ENCODE measurements around the gene ABCB11. TPM values are rescaled to one million over a fixed set of nuclear protein-coding genes. Genes with fewer than 3 reads are reported as not detected.

ABCB11 gene
- total and polyA plus RNA-seq, 9 of the 15 experiments (the other 6 are each of a cell fraction or from before 2014, with no cell fraction given): 0.04 to 0.51 (median 0.10) TPM; not detected in 1

DNA sequence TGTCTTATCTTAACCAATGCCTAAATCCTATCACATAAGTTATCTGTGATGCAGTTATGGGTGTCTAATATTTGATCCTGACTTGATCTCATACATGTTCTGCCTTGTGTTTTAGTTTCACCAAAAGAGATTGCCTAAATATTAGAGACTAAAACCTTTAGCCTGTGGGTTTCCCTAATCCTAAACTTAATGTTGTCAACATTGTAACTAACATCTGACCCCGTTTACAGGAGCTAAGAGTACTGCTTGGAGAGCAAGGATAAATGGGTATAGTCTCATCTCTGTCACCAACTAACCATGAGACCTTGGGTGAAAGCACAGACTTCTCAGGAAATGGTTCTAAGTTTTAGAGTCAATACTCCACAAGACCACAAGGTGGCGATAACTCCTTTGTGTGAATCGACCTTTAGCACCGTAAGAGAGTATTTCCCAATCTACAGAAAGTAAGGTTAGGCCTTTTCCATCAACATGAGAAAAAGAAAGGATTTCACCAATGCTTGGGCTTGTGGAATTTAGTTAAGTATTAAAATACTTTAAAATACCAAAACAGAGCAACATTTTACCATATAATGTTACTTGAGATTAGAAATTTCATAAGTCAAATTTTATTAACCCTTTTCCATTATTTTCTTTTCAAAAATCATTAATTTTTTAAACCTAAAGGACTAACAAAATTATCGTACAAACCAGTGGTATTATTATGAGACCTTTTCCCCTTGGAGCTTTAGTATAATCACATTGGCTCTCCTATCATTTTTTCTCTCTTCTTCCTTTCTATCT lies 69.5 kb downstream of the ABCB11 start:
- Histone ChIP-seq H3K4me3 (no peak overlapping the region), H3K9ac (ENCODE audit: insufficient read depth in 1 of 2, low read depth in 2 of 2, low read length in 2 of 2) (no peak overlapping the region), H3K27me3 (ENCODE audit: control insufficient read depth in 2 of 2, insufficient read depth in 2 of 2, low read length in 2 of 2) (no peaks in the 10 kb centered on the region), H3K9me1 (ENCODE audit: control insufficient read depth, insufficient read depth, low read length) (no peaks in the 10 kb centered on the region), H3K36me3 (ENCODE audit: control insufficient read depth, insufficient read depth, low read length) (no peaks in the 10 kb centered on the region), H3K9me3 (replicated peaks; ENCODE audit: control insufficient read depth, insufficient read depth, low read depth, low read length) (no peaks in the 10 kb centered on the region), H3K4me2 (ENCODE audit: insufficient read depth, low read length) (no peak overlapping the region), H4K20me1 (replicated peaks; ENCODE audit: control insufficient read depth, insufficient read depth, low read length) (no peaks in the 10 kb centered on the region), H3K4me1 (replicated peaks in 1 of 2; ENCODE audit: control insufficient read depth in 2 of 2, insufficient read depth in 2 of 2, low read length in 2 of 2) (no peaks in the 10 kb centered on the region; a peak in 1 of 5 replicates), H3K27ac (ENCODE audit: extremely low read depth, low read depth, low read length) (no peak overlapping the region), H2AFZ (ENCODE audit: low read depth, low read length) (peak overlapping the region; percentile 61), H3K79me2 (ENCODE audit: control insufficient read depth, insufficient read depth, low read length) (no peaks in the 10 kb centered on the region)
- WGBS (ENCODE audit: insufficient coverage, low coverage, missing lambda C conversion rate): 2% methylated on average over 5 of the region's 5 CpGs
- DNase-seq (ENCODE audit: extremely low read depth in 1 of 4, low spot score in 3 of 4) (peak; percentile 65 to 89 (median 72)), ATAC-seq (peak; percentile 96), FAIRE-seq (peak; percentile 93)
- intact Hi-C loops (cut with micrococcal nuclease) (loop anchor here (1.0 to 5.0 kb wide), 5 partner anchors 71 to 261 kb away; partner anchors contain the start of gene ABCB11), in situ Hi-C loops (cut with MboI) (loop anchor here (25.0 kb wide), 1 partner anchor 451 kb away; no protein-coding TSS in a partner anchor)
- ChIA-PET POLR2A (no interaction called here), CTCF (ENCODE audit: low intra/inter-chr PET ratio) (interaction anchor here (0.7 to 2.0 kb wide), 5 partner anchors 170 to 261 kb away, joined by 3 to 17 read pairs (median 4); no protein-coding TSS in a partner anchor)
- BruUV-seq (replicated peaks): no TSS peak
- peak; percentile 84 for TF ChIP-seq CC2D1A (IDR thresholded peaks at IDR 0.05)
- TF ChIP-seq, protein P1, sequence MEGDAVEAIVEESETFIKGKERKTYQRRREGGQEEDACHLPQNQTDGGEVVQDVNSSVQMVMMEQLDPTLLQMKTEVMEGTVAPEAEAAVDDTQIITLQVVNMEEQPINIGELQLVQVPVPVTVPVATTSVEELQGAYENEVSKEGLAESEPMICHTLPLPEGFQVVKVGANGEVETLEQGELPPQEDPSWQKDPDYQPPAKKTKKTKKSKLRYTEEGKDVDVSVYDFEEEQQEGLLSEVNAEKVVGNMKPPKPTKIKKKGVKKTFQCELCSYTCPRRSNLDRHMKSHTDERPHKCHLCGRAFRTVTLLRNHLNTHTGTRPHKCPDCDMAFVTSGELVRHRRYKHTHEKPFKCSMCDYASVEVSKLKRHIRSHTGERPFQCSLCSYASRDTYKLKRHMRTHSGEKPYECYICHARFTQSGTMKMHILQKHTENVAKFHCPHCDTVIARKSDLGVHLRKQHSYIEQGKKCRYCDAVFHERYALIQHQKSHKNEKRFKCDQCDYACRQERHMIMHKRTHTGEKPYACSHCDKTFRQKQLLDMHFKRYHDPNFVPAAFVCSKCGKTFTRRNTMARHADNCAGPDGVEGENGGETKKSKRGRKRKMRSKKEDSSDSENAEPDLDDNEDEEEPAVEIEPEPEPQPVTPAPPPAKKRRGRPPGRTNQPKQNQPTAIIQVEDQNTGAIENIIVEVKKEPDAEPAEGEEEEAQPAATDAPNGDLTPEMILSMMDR (IDR thresholded peaks at IDR 0.05 in 2 of 3, conservative IDR thresholded peaks at IDR 0.05 in 1 of 3; ENCODE audit: insufficient read depth in 2 of 3, low read depth in 1 of 3, low read length in 3 of 3): peak; percentile 84 to 95 (median 87)
- peak in 1 of 2 experiments; percentile 45; a peak in 2 of 4 replicates for TF ChIP-seq FOXA3 (CRISPR knock-in tag; conservative IDR thresholded peaks at IDR 0.05 in 1 of 2, IDR thresholded peaks at IDR 0.05 in 1 of 2)
- no peak for TF ChIP-seq ESRRB (CRISPR knock-in tag; IDR thresholded peaks at IDR 0.05; ENCODE audit: borderline replicate concordance)
- peak; percentile 47 for TF ChIP-seq BRD9 (IDR thresholded peaks at IDR 0.05; ENCODE audit: low read depth, partially characterized antibody)
- TF ChIP-seq FOXK2 (conservative IDR thresholded peaks at IDR 0.05 in 1 of 2, IDR thresholded peaks at IDR 0.05 in 1 of 2; ENCODE audit: low read depth in 2 of 2): peak in 1 of 2 experiments; percentile 51; a peak in 1 of 4 replicates
- 0 out of 2 replicates have a peak, but pooled peaks have one; percentile 24 for TF ChIP-seq FOSL1 (tag; conservative IDR thresholded peaks at IDR 0.05)
- TF ChIP-seq RCOR1 (IDR thresholded peaks at IDR 0.05; ENCODE audit: borderline replicate concordance in 1 of 2, low read depth in 2 of 2, low read length in 2 of 2): peak in 1 of 2 experiments; percentile 55; a peak in 1 of 4 replicates
- peak; percentile 99 for TF ChIP-seq CEBPB (tag; IDR thresholded peaks at IDR 0.05)
- TF ChIP-seq, protein P2, sequence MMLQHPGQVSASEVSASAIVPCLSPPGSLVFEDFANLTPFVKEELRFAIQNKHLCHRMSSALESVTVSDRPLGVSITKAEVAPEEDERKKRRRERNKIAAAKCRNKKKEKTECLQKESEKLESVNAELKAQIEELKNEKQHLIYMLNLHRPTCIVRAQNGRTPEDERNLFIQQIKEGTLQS (IDR thresholded peaks at IDR 0.05): peak; percentile 22; the same call in 1 of the 2 replicates
- TF ChIP-seq, protein P2 (CRISPR knock-in tag; conservative IDR thresholded peaks at IDR 0.05): peak; percentile 64; the same call in 1 of the 2 replicates
- TF ChIP-seq NONO (IDR thresholded peaks at IDR 0.05; ENCODE audit: low read depth in 2 of 2, low read length in 1 of 2): 0 out of 4 replicates have a peak, but pooled peaks of 1 of the 2 experiments have one; percentile 14
- TF ChIP-seq, protein P3, sequence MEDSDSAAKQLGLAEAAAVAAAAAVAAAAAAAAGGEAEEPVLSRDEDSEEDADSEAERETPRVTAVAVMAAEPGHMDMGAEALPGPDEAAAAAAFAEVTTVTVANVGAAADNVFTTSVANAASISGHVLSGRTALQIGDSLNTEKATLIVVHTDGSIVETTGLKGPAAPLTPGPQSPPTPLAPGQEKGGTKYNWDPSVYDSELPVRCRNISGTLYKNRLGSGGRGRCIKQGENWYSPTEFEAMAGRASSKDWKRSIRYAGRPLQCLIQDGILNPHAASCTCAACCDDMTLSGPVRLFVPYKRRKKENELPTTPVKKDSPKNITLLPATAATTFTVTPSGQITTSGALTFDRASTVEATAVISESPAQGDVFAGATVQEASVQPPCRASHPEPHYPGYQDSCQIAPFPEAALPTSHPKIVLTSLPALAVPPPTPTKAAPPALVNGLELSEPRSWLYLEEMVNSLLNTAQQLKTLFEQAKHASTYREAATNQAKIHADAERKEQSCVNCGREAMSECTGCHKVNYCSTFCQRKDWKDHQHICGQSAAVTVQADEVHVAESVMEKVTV (CRISPR knock-in tag; IDR thresholded peaks at IDR 0.05): peak; percentile 96
- 0 out of 2 replicates have a peak, but pooled peaks have one; percentile 19 for TF ChIP-seq HCFC1 (IDR thresholded peaks at IDR 0.05; ENCODE audit: low read depth, low read length)
